GM23338 (cell line): ENCODE measurements around the gene TEX51. TPM values are rescaled to one million over a fixed set of nuclear protein-coding genes. Genes with fewer than 3 reads are reported as not detected.

ENCODE experiments used
- ATAC-seq: fragments of 200-7000 bp; cut with Tn5 transposase; 3 replicates; pipeline ENCODE4 v1.9.1; 2020
- DNase-seq: peaks from one replicate; pipeline ENCODE4 v3.0.0-alpha.2; 2015; ENCODE audit warnings: low spot score
- H2AFZ ChIP-seq: fragments of 200-600 bp; sonication (generic); 2 replicates; pipeline ENCODE4 v1.8.0; 2016; ENCODE audit warnings: antibody characterized with exemption, mild to moderate bottlenecking, moderate library complexity
- H3F3A ChIP-seq: fragments of 200-600 bp; sonication (generic); replicated peaks from 2 replicates; pipeline ENCODE4 v1.8.0; 2017; ENCODE audit warnings: antibody characterized with exemption, mixed run types, low read depth
- H3K27ac ChIP-seq: fragments of 200-600 bp; sonication (generic); 2 replicates; pipeline ENCODE4 v1.6.1; 2016; ENCODE audit warnings: low read depth
- H3K27me3 ChIP-seq: fragments of 200-600 bp; sonication (generic); 2 replicates; pipeline ENCODE4 v1.8.0; 2016; ENCODE audit warnings: mild to moderate bottlenecking, mixed run types, moderate library complexity; ENCODE audit not compliant: insufficient read depth
- H3K36me3 ChIP-seq: fragments of 200-600 bp; sonication (generic); 2 replicates; pipeline ENCODE4 v1.8.0; 2016; ENCODE audit warnings: mild to moderate bottlenecking; ENCODE audit not compliant: insufficient read depth
- H3K4me1 ChIP-seq: fragments of 200-600 bp; sonication (generic); 2 replicates; pipeline ENCODE4 v1.8.0; 2016; ENCODE audit warnings: mild to moderate bottlenecking, moderate library complexity; ENCODE audit not compliant: insufficient read depth
- H3K4me2 ChIP-seq: fragments of 200-600 bp; sonication (generic); 2 replicates; pipeline ENCODE4 v1.7.1; 2017; ENCODE audit warnings: mixed run types
- H3K4me3 ChIP-seq: fragments of 200-600 bp; sonication (generic); 2 replicates; pipeline ENCODE4 v1.6.1; 2016; ENCODE audit warnings: mixed run types
- H3K79me2 ChIP-seq: fragments of 200-600 bp; sonication (generic); replicated peaks from 2 replicates; pipeline ENCODE4 v1.8.0; 2017; ENCODE audit warnings: mild to moderate bottlenecking; ENCODE audit not compliant: insufficient read depth
- H3K9me2 ChIP-seq: fragments of 200-600 bp; sonication (generic); 2 replicates; pipeline ENCODE4 v1.8.0; 2017; ENCODE audit not compliant: insufficient read depth
- H4K20me1 ChIP-seq: fragments of 200-600 bp; sonication (generic); replicated peaks from 2 replicates; pipeline ENCODE4 v1.8.0; 2017; ENCODE audit warnings: mild to moderate bottlenecking; ENCODE audit not compliant: insufficient read depth
- H3K27ac Mint-ChIP-seq: 2 replicates; pipeline ENCODE4 v1.8.0; 2020; ENCODE audit warnings: inconsistent platforms, mild to moderate bottlenecking, moderate library complexity, mixed read lengths
- H3K27me3 Mint-ChIP-seq: 3 replicates; pipeline ENCODE4 v1.8.0; 2022; ENCODE audit warnings: low read depth, mild to moderate bottlenecking, moderate library complexity, mixed read lengths, inconsistent platforms; ENCODE audit not compliant: insufficient read depth, poor library complexity
- H3K36me3 Mint-ChIP-seq: 3 replicates; pipeline ENCODE4 v1.8.0; 2021; ENCODE audit warnings: low read depth, mild to moderate bottlenecking, inconsistent platforms, moderate library complexity, mixed read lengths
- H3K4me1 Mint-ChIP-seq: 3 replicates; pipeline ENCODE4 v1.8.0; 2020; ENCODE audit warnings: mild to moderate bottlenecking, inconsistent platforms, mixed read lengths
- H3K4me3 Mint-ChIP-seq: 3 replicates; pipeline ENCODE4 v1.8.0; 2021; ENCODE audit warnings: moderate library complexity, mild to moderate bottlenecking, inconsistent platforms, mixed read lengths
- H3K9me3 Mint-ChIP-seq: 3 replicates; pipeline ENCODE4 v1.8.0; 2020; ENCODE audit warnings: moderate library complexity, mild to moderate bottlenecking, inconsistent platforms, mixed read lengths
- CREB1 ChIP-seq: fragments of 250-450 bp; sonication (Bioruptor Pico); IDR thresholded peaks from 2 replicates; pipeline ENCODE4 v1.5.0; 2020; ENCODE audit warnings: low read depth, mild to moderate bottlenecking, moderate library complexity
- EZH2 ChIP-seq: fragments of 200-600 bp; sonication (generic); IDR thresholded peaks from one replicate; pipeline ENCODE4 v1.8.0; 2017; ENCODE audit warnings: antibody characterized with exemption, mild to moderate bottlenecking, low read depth; ENCODE audit not compliant: unreplicated experiment
- EZH2phosphoT487 ChIP-seq: fragments of 200-600 bp; sonication (generic); IDR thresholded peaks from one replicate; pipeline ENCODE4 v1.8.1; 2018; ENCODE audit warnings: antibody characterized with exemption; ENCODE audit not compliant: unreplicated experiment
- JUNB ChIP-seq: IDR thresholded peaks from one replicate; pipeline ENCODE4 v1.6.1; 2016; ENCODE audit warnings: antibody characterized with exemption; ENCODE audit not compliant: unreplicated experiment
- NANOG ChIP-seq: IDR thresholded peaks from 2 replicates; pipeline ENCODE4 v1.6.1; 2016; ENCODE audit warnings: antibody characterized with exemption, borderline replicate concordance
- POLR2AphosphoS5 ChIP-seq: IDR thresholded peaks from 2 replicates; pipeline ENCODE4 v1.6.1; 2016; ENCODE audit warnings: antibody characterized with exemption, low read depth
- STAT1 ChIP-seq: IDR thresholded peaks from one replicate; pipeline ENCODE4 v1.6.1; 2016; ENCODE audit warnings: antibody characterized with exemption; ENCODE audit not compliant: unreplicated experiment
- ZNF114 ChIP-seq: fragments of 250-450 bp; sonication (Bioruptor Pico); IDR thresholded peaks from 2 replicates; pipeline ENCODE4 v1.5.0; 2020; ENCODE audit warnings: mild to moderate bottlenecking, moderate library complexity
- ZNF331 ChIP-seq: fragments of 250-450 bp; sonication (Bioruptor Pico); IDR thresholded peaks from 2 replicates; pipeline ENCODE4 v1.5.0; 2020; ENCODE audit warnings: low read depth, mild to moderate bottlenecking, moderate library complexity
- long read RNA-seq: library from polyadenylated mRNA; unstranded; transcript quantifications from one replicate; pipeline ENCODE4 v2.0.0, GENCODE V29; 2020; ENCODE audit not compliant: unreplicated experiment
- polyA plus RNA-seq: library from polyadenylated mRNA; unstranded; fragments of >200 nt; fragmentation: Nextera tagmentation; extraction: Ambion mirVana; gene quantifications from 2 replicates; pipeline ENCODE4 v1.2.1, GENCODE V29; 2016
- total RNA-seq: library from RNA; depleted of rRNA; stranded (reverse); fragments of >200 nt; shearing (Covaris generic); gene quantifications from 2 replicates; pipeline ENCODE4 v1.2.3, GENCODE V29; 2014; rRNA removed
- TF ChIP-seq, protein P1 (sequence below): fragments of 250-450 bp; sonication (Bioruptor Pico); IDR thresholded peaks from 2 replicates; pipeline ENCODE4 v1.5.0; 2020; ENCODE audit warnings: mild to moderate bottlenecking, moderate library complexity
- TF ChIP-seq, protein P2 (sequence below): IDR thresholded peaks from 2 replicates; pipeline ENCODE4 v1.6.1; 2016; ENCODE audit warnings: antibody characterized with exemption
- TF ChIP-seq, protein P3 (sequence below), 2 experiments: fragments of 200-600 bp in 1 of 2; sonication (generic) in 1 of 2; conservative IDR thresholded peaks; 2 replicates each; pipeline versions ENCODE4 v1.5.1 to v1.6.1; 2016 to 2017; ENCODE audit warnings: antibody characterized with exemption in 2 of 2, low read depth in 2 of 2, mild to moderate bottlenecking in 2 of 2, moderate library complexity in 1 of 2
- TF ChIP-seq, protein P4 (sequence below): IDR thresholded peaks from one replicate; pipeline ENCODE4 v1.6.1; 2018; ENCODE audit warnings: antibody characterized with exemption; ENCODE audit not compliant: unreplicated experiment

TEX51 gene
- total RNA-seq (not detected in 2 replicates), polyA plus RNA-seq (not detected in 2 replicates)
- long read RNA-seq = 0 reads

DNA sequence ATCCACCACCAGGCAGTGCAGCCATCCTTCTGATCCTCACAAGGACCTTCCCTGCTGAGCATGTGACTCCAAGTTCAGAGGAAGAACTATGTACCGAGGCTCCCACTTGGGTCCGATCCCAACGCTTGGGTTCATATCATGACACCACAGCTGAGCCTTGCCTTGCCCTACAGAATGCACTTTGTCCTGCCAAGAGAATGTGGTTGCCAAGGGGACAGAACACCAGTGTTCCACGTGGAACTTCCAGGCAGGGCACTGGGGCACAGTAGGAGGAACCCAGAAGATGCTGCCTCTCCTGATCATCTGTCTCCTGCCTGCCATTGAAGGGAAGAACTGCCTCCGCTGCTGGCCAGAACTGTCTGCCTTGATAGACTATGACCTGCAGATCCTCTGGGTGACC is at the start of gene TEX51:
TEX51 (plus strand) TSS at position 255 of the 400 bp plus-strand sequence; CDS start at position 284, 29 bp downstream.
- Mint-ChIP-seq H3K9me3 (peaks cover 16% of the 10 kb centered on the region), H3K4me1 (no peaks in the 10 kb centered on the region), H3K36me3 (peaks cover 4% of the 10 kb centered on the region; the same call in 2 of the 3 replicates), H3K4me3 (no peak within 1 kb of the TSS), H3K27ac (no peak within 1 kb of the TSS), H3K27me3 (peaks cover 10% of the 10 kb centered on the region)
- DNase-seq (no peak), ATAC-seq (no peak)
- H3K79me2 ChIP-seq = no peaks in the 10 kb centered on the region
- H2AFZ ChIP-seq = no peak within 1 kb of the TSS
- H3K9me2 ChIP-seq = peaks cover 16% of the 10 kb centered on the region; the same call in 1 of the 2 replicates
- H3K27me3 ChIP-seq = no peaks in the 10 kb centered on the region
- no peak for TF ChIP-seq NANOG
- TF ChIP-seq EZH2phosphoT487 = no peak
- TF ChIP-seq, protein P1, sequence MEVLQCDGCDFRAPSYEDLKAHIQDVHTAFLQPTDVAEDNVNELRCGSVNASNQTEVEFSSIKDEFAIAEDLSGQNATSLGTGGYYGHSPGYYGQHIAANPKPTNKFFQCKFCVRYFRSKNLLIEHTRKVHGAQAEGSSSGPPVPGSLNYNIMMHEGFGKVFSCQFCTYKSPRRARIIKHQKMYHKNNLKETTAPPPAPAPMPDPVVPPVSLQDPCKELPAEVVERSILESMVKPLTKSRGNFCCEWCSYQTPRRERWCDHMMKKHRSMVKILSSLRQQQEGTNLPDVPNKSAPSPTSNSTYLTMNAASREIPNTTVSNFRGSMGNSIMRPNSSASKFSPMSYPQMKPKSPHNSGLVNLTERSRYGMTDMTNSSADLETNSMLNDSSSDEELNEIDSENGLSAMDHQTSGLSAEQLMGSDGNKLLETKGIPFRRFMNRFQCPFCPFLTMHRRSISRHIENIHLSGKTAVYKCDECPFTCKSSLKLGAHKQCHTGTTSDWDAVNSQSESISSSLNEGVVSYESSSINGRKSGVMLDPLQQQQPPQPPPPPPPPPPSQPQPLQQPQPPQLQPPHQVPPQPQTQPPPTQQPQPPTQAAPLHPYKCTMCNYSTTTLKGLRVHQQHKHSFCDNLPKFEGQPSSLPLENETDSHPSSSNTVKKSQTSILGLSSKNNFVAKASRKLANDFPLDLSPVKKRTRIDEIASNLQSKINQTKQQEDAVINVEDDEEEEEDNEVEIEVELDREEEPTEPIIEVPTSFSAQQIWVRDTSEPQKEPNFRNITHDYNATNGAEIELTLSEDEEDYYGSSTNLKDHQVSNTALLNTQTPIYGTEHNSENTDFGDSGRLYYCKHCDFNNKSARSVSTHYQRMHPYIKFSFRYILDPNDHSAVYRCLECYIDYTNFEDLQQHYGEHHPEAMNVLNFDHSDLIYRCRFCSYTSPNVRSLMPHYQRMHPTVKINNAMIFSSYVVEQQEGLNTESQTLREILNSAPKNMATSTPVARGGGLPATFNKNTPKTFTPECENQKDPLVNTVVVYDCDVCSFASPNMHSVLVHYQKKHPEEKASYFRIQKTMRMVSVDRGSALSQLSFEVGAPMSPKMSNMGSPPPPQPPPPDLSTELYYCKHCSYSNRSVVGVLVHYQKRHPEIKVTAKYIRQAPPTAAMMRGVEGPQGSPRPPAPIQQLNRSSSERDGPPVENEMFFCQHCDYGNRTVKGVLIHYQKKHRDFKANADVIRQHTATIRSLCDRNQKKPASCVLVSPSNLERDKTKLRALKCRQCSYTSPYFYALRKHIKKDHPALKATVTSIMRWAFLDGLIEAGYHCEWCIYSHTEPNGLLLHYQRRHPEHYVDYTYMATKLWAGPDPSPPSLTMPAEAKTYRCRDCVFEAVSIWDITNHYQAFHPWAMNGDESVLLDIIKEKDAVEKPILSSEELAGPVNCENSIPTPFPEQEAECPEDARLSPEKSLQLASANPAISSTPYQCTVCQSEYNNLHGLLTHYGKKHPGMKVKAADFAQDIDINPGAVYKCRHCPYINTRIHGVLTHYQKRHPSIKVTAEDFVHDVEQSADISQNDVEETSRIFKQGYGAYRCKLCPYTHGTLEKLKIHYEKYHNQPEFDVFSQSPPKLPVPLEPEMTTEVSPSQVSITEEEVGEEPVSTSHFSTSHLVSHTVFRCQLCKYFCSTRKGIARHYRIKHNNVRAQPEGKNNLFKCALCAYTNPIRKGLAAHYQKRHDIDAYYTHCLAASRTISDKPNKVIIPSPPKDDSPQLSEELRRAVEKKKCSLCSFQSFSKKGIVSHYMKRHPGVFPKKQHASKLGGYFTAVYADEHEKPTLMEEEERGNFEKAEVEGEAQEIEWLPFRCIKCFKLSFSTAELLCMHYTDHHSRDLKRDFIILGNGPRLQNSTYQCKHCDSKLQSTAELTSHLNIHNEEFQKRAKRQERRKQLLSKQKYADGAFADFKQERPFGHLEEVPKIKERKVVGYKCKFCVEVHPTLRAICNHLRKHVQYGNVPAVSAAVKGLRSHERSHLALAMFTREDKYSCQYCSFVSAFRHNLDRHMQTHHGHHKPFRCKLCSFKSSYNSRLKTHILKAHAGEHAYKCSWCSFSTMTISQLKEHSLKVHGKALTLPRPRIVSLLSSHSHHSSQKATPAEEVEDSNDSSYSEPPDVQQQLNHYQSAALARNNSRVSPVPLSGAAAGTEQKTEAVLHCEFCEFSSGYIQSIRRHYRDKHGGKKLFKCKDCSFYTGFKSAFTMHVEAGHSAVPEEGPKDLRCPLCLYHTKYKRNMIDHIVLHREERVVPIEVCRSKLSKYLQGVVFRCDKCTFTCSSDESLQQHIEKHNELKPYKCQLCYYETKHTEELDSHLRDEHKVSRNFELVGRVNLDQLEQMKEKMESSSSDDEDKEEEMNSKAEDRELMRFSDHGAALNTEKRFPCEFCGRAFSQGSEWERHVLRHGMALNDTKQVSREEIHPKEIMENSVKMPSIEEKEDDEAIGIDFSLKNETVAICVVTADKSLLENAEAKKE = no peak
- TF ChIP-seq EZH2 = no peak
- TF ChIP-seq, protein P2, sequence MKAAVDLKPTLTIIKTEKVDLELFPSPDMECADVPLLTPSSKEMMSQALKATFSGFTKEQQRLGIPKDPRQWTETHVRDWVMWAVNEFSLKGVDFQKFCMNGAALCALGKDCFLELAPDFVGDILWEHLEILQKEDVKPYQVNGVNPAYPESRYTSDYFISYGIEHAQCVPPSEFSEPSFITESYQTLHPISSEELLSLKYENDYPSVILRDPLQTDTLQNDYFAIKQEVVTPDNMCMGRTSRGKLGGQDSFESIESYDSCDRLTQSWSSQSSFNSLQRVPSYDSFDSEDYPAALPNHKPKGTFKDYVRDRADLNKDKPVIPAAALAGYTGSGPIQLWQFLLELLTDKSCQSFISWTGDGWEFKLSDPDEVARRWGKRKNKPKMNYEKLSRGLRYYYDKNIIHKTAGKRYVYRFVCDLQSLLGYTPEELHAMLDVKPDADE = no peak
- no peak for TF ChIP-seq ZNF331 (CRISPR knock-in tag)
- TF ChIP-seq ZNF114 (CRISPR knock-in tag) = no peak
- TF ChIP-seq, protein P3, sequence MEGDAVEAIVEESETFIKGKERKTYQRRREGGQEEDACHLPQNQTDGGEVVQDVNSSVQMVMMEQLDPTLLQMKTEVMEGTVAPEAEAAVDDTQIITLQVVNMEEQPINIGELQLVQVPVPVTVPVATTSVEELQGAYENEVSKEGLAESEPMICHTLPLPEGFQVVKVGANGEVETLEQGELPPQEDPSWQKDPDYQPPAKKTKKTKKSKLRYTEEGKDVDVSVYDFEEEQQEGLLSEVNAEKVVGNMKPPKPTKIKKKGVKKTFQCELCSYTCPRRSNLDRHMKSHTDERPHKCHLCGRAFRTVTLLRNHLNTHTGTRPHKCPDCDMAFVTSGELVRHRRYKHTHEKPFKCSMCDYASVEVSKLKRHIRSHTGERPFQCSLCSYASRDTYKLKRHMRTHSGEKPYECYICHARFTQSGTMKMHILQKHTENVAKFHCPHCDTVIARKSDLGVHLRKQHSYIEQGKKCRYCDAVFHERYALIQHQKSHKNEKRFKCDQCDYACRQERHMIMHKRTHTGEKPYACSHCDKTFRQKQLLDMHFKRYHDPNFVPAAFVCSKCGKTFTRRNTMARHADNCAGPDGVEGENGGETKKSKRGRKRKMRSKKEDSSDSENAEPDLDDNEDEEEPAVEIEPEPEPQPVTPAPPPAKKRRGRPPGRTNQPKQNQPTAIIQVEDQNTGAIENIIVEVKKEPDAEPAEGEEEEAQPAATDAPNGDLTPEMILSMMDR (conservative IDR thresholded peaks at IDR 0.05; ENCODE audit: low read depth in 2 of 2) = no peak
- TF ChIP-seq, protein P4, sequence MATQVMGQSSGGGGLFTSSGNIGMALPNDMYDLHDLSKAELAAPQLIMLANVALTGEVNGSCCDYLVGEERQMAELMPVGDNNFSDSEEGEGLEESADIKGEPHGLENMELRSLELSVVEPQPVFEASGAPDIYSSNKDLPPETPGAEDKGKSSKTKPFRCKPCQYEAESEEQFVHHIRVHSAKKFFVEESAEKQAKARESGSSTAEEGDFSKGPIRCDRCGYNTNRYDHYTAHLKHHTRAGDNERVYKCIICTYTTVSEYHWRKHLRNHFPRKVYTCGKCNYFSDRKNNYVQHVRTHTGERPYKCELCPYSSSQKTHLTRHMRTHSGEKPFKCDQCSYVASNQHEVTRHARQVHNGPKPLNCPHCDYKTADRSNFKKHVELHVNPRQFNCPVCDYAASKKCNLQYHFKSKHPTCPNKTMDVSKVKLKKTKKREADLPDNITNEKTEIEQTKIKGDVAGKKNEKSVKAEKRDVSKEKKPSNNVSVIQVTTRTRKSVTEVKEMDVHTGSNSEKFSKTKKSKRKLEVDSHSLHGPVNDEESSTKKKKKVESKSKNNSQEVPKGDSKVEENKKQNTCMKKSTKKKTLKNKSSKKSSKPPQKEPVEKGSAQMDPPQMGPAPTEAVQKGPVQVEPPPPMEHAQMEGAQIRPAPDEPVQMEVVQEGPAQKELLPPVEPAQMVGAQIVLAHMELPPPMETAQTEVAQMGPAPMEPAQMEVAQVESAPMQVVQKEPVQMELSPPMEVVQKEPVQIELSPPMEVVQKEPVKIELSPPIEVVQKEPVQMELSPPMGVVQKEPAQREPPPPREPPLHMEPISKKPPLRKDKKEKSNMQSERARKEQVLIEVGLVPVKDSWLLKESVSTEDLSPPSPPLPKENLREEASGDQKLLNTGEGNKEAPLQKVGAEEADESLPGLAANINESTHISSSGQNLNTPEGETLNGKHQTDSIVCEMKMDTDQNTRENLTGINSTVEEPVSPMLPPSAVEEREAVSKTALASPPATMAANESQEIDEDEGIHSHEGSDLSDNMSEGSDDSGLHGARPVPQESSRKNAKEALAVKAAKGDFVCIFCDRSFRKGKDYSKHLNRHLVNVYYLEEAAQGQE = no peak
- no peak for TF ChIP-seq CREB1 (CRISPR knock-in tag)
- no peak for TF ChIP-seq POLR2AphosphoS5
- no peak for TF ChIP-seq JUNB
- no peak for TF ChIP-seq STAT1
- no peaks in the 10 kb centered on the region for H4K20me1 ChIP-seq
- H3K27ac ChIP-seq = no peak within 1 kb of the TSS
- H3K4me1 ChIP-seq = no peaks in the 10 kb centered on the region
- no peak within 1 kb of the TSS for H3K4me2 ChIP-seq
- no peak within 1 kb of the TSS for H3K4me3 ChIP-seq
- no peaks in the 10 kb centered on the region for H3F3A ChIP-seq
- no peaks in the 10 kb centered on the region for H3K36me3 ChIP-seq
